CD4-positive, CD25-positive, alpha-beta regulatory T cell (primary cell): ENCODE data around the gene HEXA. TPM values are rescaled to one million over a fixed set of nuclear protein-coding genes. Genes with fewer than 3 reads are reported as not detected.
"Not testable (repeated sequence)": the region's sequence is repeated elsewhere in the genome, so short reads cannot be mapped to it uniquely, and the experiment has no call there.

Experiments used
- ATAC-seq, 2 donors: fragments of 150-1000 bp; cut with Tn5 transposase; one replicate each; pipeline ENCODE4 v1.10.0; 2021; ENCODE audit warnings: low read depth in 2 of 2, moderate number of reproducible peaks in 2 of 2, moderate library complexity in 1 of 2
- DNase-seq, 3 donors: peaks; one replicate each; pipeline versions ENCODE4 v3.0.0 to v3.0.0-alpha.2; 2012 to 2022; ENCODE audit warnings: mixed read lengths in 1 of 3
- H3K27ac ChIP-seq: one replicate; pipeline ENCODE4 v1.7.0; 2013; ENCODE audit warnings: mild to moderate bottlenecking, low read length; ENCODE audit not compliant: insufficient read depth, poor library complexity, severe bottlenecking
- H3K27me3 ChIP-seq: one replicate; pipeline ENCODE4 v1.7.0; 2013; ENCODE audit warnings: low read length; ENCODE audit not compliant: control insufficient read depth, insufficient read depth
- H3K36me3 ChIP-seq: one replicate; pipeline ENCODE4 v1.7.0; 2013; ENCODE audit warnings: mild to moderate bottlenecking, low read length, moderate library complexity; ENCODE audit not compliant: control insufficient read depth, insufficient read depth
- H3K4me1 ChIP-seq: 2 replicates; pipeline ENCODE4 v1.7.0; 2013; ENCODE audit warnings: mild to moderate bottlenecking, low read length; ENCODE audit not compliant: insufficient read depth, control insufficient read depth, poor library complexity, severe bottlenecking
- H3K4me3 ChIP-seq: one replicate; pipeline ENCODE4 v1.7.0; 2013; ENCODE audit warnings: low read depth, mild to moderate bottlenecking, low read length, moderate library complexity
- H3K9me3 ChIP-seq, 2 experiments: 1 replicate in 1 of 2; 2 replicates in 1 of 2; pipeline ENCODE4 v1.7.0; 2013; ENCODE audit warnings: low read length in 2 of 2, mild to moderate bottlenecking in 1 of 2, moderate library complexity in 1 of 2; ENCODE audit not compliant: control insufficient read depth in 2 of 2
- H3K27ac Mint-ChIP-seq, 3 donors: one replicate each; pipeline ENCODE4 v1.8.0; 2020 to 2022; ENCODE audit warnings: mild to moderate bottlenecking in 3 of 3, mixed read lengths in 3 of 3, moderate library complexity in 2 of 3
- H3K27me3 Mint-ChIP-seq: one replicate; pipeline ENCODE4 v1.8.0; 2022; ENCODE audit warnings: mild to moderate bottlenecking, mixed read lengths
- H3K36me3 Mint-ChIP-seq: one replicate; pipeline ENCODE4 v1.8.0; 2020; ENCODE audit warnings: mixed read lengths
- H3K4me1 Mint-ChIP-seq, 4 donors: one replicate each; pipeline ENCODE4 v1.8.0; 2020 to 2022; ENCODE audit warnings: mixed read lengths in 4 of 4, mild to moderate bottlenecking in 1 of 4
- H3K4me3 Mint-ChIP-seq, 4 donors: one replicate each; pipeline ENCODE4 v1.8.0; 2020 to 2022; ENCODE audit warnings: mild to moderate bottlenecking in 4 of 4, mixed read lengths in 4 of 4, moderate library complexity in 3 of 4
- H3K9me3 Mint-ChIP-seq, 7 donors: one replicate each; pipeline ENCODE4 v1.8.0; 2020 to 2022; ENCODE audit warnings: mixed read lengths in 7 of 7, mild to moderate bottlenecking in 3 of 7, moderate library complexity in 2 of 7
- polyA plus RNA-seq, 4 donors: library from polyadenylated mRNA; unstranded; fragments of 300-500 nt; fragmentation: Illumina TruSeq; gene quantifications; one replicate each; pipeline ENCODE4 v1.2.3, GENCODE V29; 2021
- total RNA-seq: library from RNA; stranded (reverse); gene quantifications from one replicate; pipeline ENCODE4 v1.2.3, GENCODE V29; 2022

The HEXA gene
- total RNA-seq (88.1 TPM), polyA plus RNA-seq (10 to 100 TPM; 81.9 to 97.4 (median 89.4) TPM)

GRCh38 chr15:72375846-72376581 lies at the start of gene HEXA:
Gene HEXA (minus strand): TSS chr15:72376014. CDS start chr15:72375972, 42 bp downstream.
- Histone ChIP-seq H3K36me3 (peaks cover 1% of the 10 kb centered on the region), H3K4me3 (peak within 1 kb of the TSS; percentile 78), H3K9me3 (no peaks in the 10 kb centered on the region), H3K27ac (peak within 1 kb of the TSS; percentile 86), H3K27me3 (no peaks in the 10 kb centered on the region), H3K4me1 (peaks cover 33% of the 10 kb centered on the region)
- Mint-ChIP-seq H3K27ac (peak within 1 kb of the TSS; percentile 95 to 98 (median 96)), H3K4me1 (peaks cover 24 to 64% (median 41%) of the 10 kb centered on the region in 4 donors), H3K4me3 (peak within 1 kb of the TSS; percentile 92 to 97 (median 94)), H3K27me3 (no peaks in the 10 kb centered on the region), H3K36me3 (peaks cover 2% of the 10 kb centered on the region), H3K9me3 (no peaks in the 10 kb centered on the region)
- ATAC-seq, result peak; percentile 83 to 86
- peak; percentile 93 to 97 (median 95) for DNase-seq

GRCh38 chr15:72423256-72423655 lies 47.4 kb upstream of the HEXA start:
- H3K4me1 ChIP-seq, result no peaks in the 10 kb centered on the region

GRCh38 chr15:72421484-72421883 lies 45.7 kb upstream of the HEXA start:
- Histone ChIP-seq H3K27ac (no peak overlapping the region), H3K4me3 (no peak overlapping the region), H3K4me1 (no peaks in the 10 kb centered on the region), H3K9me3 (peaks cover 3 to 9% of the 10 kb centered on the region in 2 experiments), H3K36me3 (no peaks in the 10 kb centered on the region), H3K27me3 (peaks cover under 1% of the 10 kb centered on the region)
- Mint-ChIP-seq H3K27me3 (peaks cover 22% of the 10 kb centered on the region), H3K36me3 (no peaks in the 10 kb centered on the region), H3K4me3 (no peak overlapping the region), H3K27ac (no peak overlapping the region), H3K9me3 (peaks cover 2 to 15% (median 6%) of the 10 kb centered on the region in 7 donors), H3K4me1 (no peaks in the 10 kb centered on the region)
- no peak for DNase-seq
- no peak for ATAC-seq

More at GRCh38 chr15:72423256-72423655, 47.4 kb upstream of the HEXA start:
- H3K9me3 ChIP-seq, result peaks cover 3 to 14% of the 10 kb centered on the region in 2 experiments
- no peak overlapping the region for H3K4me3 Mint-ChIP-seq
- H3K27ac Mint-ChIP-seq, result no peak overlapping the region
- no peak overlapping the region for H3K27ac ChIP-seq
- H3K27me3 Mint-ChIP-seq, result peaks cover 10% of the 10 kb centered on the region
- no peak for ATAC-seq
- H3K4me1 Mint-ChIP-seq, result no peaks in the 10 kb centered on the region
- peaks cover 4 to 25% (median 14%) of the 10 kb centered on the region in 7 donors for H3K9me3 Mint-ChIP-seq
- DNase-seq, result no peak
- H3K36me3 Mint-ChIP-seq, result no peaks in the 10 kb centered on the region
- H3K4me3 ChIP-seq, result no peak overlapping the region
- H3K27me3 ChIP-seq, result peaks cover 3% of the 10 kb centered on the region
- H3K36me3 ChIP-seq, result no peaks in the 10 kb centered on the region

- DNase-seq (no peak), ATAC-seq (no peak)
- Mint-ChIP-seq H3K4me3 (no peak overlapping the region), H3K27ac (no peak overlapping the region), H3K4me1 (no peaks in the 10 kb centered on the region), H3K9me3 (peaks cover 1 to 12% (median 6%) of the 10 kb centered on the region in 7 donors), H3K27me3 (peaks cover 25% of the 10 kb centered on the region), H3K36me3 (no peaks in the 10 kb centered on the region)
- no peak overlapping the region for H3K4me3 ChIP-seq
- H3K9me3 ChIP-seq, result peaks cover 0 to 4% of the 10 kb centered on the region in 2 experiments
- H3K36me3 ChIP-seq, result no peaks in the 10 kb centered on the region
- H3K27me3 ChIP-seq, result no peaks in the 10 kb centered on the region
- H3K4me1 ChIP-seq, result no peaks in the 10 kb centered on the region
- H3K27ac ChIP-seq, result no peak overlapping the region
These were observed 44.8 kb upstream of the HEXA start for GRCh38 chr15:72420576-72420975.

GRCh38 chr15:72419768-72420167 lies 44.0 kb upstream of the HEXA start:
- not testable (repeated sequence) for H3K4me3 ChIP-seq, H3K27ac ChIP-seq, H3K4me1 Mint-ChIP-seq, ATAC-seq, H3K27ac Mint-ChIP-seq, H3K4me1 ChIP-seq, H3K36me3 Mint-ChIP-seq, H3K27me3 ChIP-seq, H3K9me3 ChIP-seq, H3K36me3 ChIP-seq, H3K4me3 Mint-ChIP-seq, DNase-seq
- peaks cover 29% of the 10 kb centered on the region for H3K27me3 Mint-ChIP-seq
- peaks cover 2 to 13% (median 4%) of the 10 kb centered on the region in 7 donors for H3K9me3 Mint-ChIP-seq

- ATAC-seq (no peak), DNase-seq (no peak)
- no peak overlapping the region for H3K4me3 Mint-ChIP-seq
- H3K36me3 Mint-ChIP-seq, result no peaks in the 10 kb centered on the region
- H3K9me3 ChIP-seq, result peaks cover 0 to 4% of the 10 kb centered on the region in 2 experiments
- H3K4me1 Mint-ChIP-seq, result no peaks in the 10 kb centered on the region
- no peak overlapping the region for H3K4me3 ChIP-seq
- no peaks in the 10 kb centered on the region for H3K36me3 ChIP-seq
- H3K4me1 ChIP-seq, result no peaks in the 10 kb centered on the region
- H3K27ac Mint-ChIP-seq, result no peak overlapping the region
- peaks cover 0 to 6% (median 0%) of the 10 kb centered on the region in 7 donors for H3K9me3 Mint-ChIP-seq
- H3K27me3 Mint-ChIP-seq, result peaks cover 29% of the 10 kb centered on the region
- peaks cover 8% of the 10 kb centered on the region for H3K27me3 ChIP-seq
- H3K27ac ChIP-seq, result no peak overlapping the region
These were observed 39.5 kb upstream of the HEXA start for GRCh38 chr15:72415304-72415703.

GRCh38 chr15:72413337-72413736 lies 37.5 kb upstream of the HEXA start:
- not testable (repeated sequence) for H3K4me1 Mint-ChIP-seq, ATAC-seq, H3K4me3 ChIP-seq, H3K27me3 ChIP-seq, H3K9me3 ChIP-seq, H3K36me3 ChIP-seq, H3K9me3 Mint-ChIP-seq, DNase-seq, H3K4me3 Mint-ChIP-seq, H3K27ac Mint-ChIP-seq, H3K4me1 ChIP-seq, H3K36me3 Mint-ChIP-seq, H3K27ac ChIP-seq
- H3K27me3 Mint-ChIP-seq, result peaks cover 40% of the 10 kb centered on the region

GRCh38 chr15:72411544-72411943 lies 35.7 kb upstream of the HEXA start:
- Mint-ChIP-seq H3K4me3 (no peak overlapping the region), H3K9me3 (peaks cover 0 to 6% (median 0%) of the 10 kb centered on the region in 7 donors), H3K4me1 (no peaks in the 10 kb centered on the region), H3K36me3 (no peaks in the 10 kb centered on the region), H3K27me3 (peaks cover 28% of the 10 kb centered on the region), H3K27ac (no peak overlapping the region)
- DNase-seq (no peak), ATAC-seq (no peak)
- Histone ChIP-seq H3K9me3 (peaks cover 0 to 4% of the 10 kb centered on the region in 2 experiments), H3K27me3 (peaks cover 17% of the 10 kb centered on the region), H3K27ac (no peak overlapping the region), H3K36me3 (no peaks in the 10 kb centered on the region), H3K4me1 (no peaks in the 10 kb centered on the region), H3K4me3 (no peak overlapping the region)
